ENCODE measurements around the gene DHX58. TPM values are rescaled to one million over a fixed set of nuclear protein-coding genes. Genes with fewer than 3 reads are reported as not detected.

DHX58 gene
- 27.4 and 68.3 TPM in 2 replicates for polyA plus RNA-seq

GRCh38 chr17:42112552-42113176, at the start of gene DHX58:
Gene DHX58, minus strand, starts transcription at chr17:42112714. Its CDS starts 822 bp downstream, at chr17:42111892.

GRCh38 chr17:42122371-42123303, 10.1 kb upstream of the DHX58 start, which contains the start of gene HSPB9:
Gene HSPB9, plus strand, starts transcription at chr17:42122804. Its CDS starts 47 bp downstream, at chr17:42122851.

GRCh38 chr17:42120770-42121769, 8.6 kb upstream of the DHX58 start, which contains the start of gene KAT2A:
Gene KAT2A, minus strand, starts transcription at chr17:42121367. Its CDS starts 63 bp downstream, at chr17:42121304.

GRCh38 chr17:42097691-42098631, 14.6 kb downstream of the DHX58 start, which contains the start of gene ZNF385C:
Gene ZNF385C, minus strand, starts transcription at chr17:42098473. Its CDS starts 35,417 bp downstream, at chr17:42063056.

Other genes starting within 250 kb of the DHX58 start
- gene KLHL11, start 247.3 kb downstream of the DHX58 start, polyA plus RNA-seq = 3.2 and 5.1 TPM in 2 replicates
- 40.6 and 43.7 TPM in 2 replicates for gene ACLY, start 193.8 kb downstream of the DHX58 start, polyA plus RNA-seq
- 6.8 TPM in 1 of 2 replicates, not detected in the other for gene ODAD4, start 182.1 kb downstream of the DHX58 start, polyA plus RNA-seq
- 5.6 and 7.3 TPM in 2 replicates for gene CNP, start 145.9 kb downstream of the DHX58 start, polyA plus RNA-seq
- 58.9 and 120 TPM in 2 replicates for gene DNAJC7, start 95.3 kb downstream of the DHX58 start, polyA plus RNA-seq
- 0.69 and 1.6 TPM in 2 replicates for gene NKIRAS2, start 92.6 kb downstream of the DHX58 start, polyA plus RNA-seq
- 0.91 and 2.4 TPM in 2 replicates for gene C17orf113, start 62.1 kb downstream of the DHX58 start, polyA plus RNA-seq
- gene ZNF385C, start 14.2 kb downstream of the DHX58 start, polyA plus RNA-seq = 42.1 and 57.2 TPM in 2 replicates
- 11.8 and 17.1 TPM in 2 replicates for gene KAT2A, start 8.7 kb upstream of the DHX58 start, polyA plus RNA-seq
- gene HSPB9, start 10.1 kb upstream of the DHX58 start, polyA plus RNA-seq = 0.62 TPM in 1 of 2 replicates, not detected in the other
- 0.46 and 1.3 TPM in 2 replicates for gene RAB5C, start 42.3 kb upstream of the DHX58 start, polyA plus RNA-seq
- not detected in 2 replicates for gene KCNH4, start 68.4 kb upstream of the DHX58 start, polyA plus RNA-seq
- gene HCRT, start 72.7 kb upstream of the DHX58 start, polyA plus RNA-seq = not detected in 2 replicates
- 0.25 and 1.2 TPM in 2 replicates for gene GHDC, start 81.8 kb upstream of the DHX58 start, polyA plus RNA-seq
- gene STAT5B, start 163.7 kb upstream of the DHX58 start, polyA plus RNA-seq = 0.52 and 2.0 TPM in 2 replicates
- gene STAT5A, start 175.8 kb upstream of the DHX58 start, polyA plus RNA-seq = not detected in 2 replicates

Measured in Purkinje cell (primary cell).